Lower leg skin (tissue), 4 donors: ENCODE data around the gene PSORS1C2. TPM values are rescaled to one million over a fixed set of nuclear protein-coding genes. Genes with fewer than 3 reads are reported as not detected.

Experiments
- DNase-seq, 2 donors: peaks; one replicate each; pipeline ENCODE4 v3.0.0-alpha.2; 2019; ENCODE audit warnings: low spot score in 2 of 2
- H3K4me3 ChIP-seq: fragments of 200-600 bp; sonication (generic); 2 replicates; pipeline ENCODE4 v1.5.1; 2017; ENCODE audit warnings: mild to moderate bottlenecking, low read depth; ENCODE audit not compliant: poor library complexity, severe bottlenecking
- CTCF ChIP-seq, 3 donors: fragments of 450-650 bp; IDR thresholded peaks; one replicate each; pipeline ENCODE4 v1.5.1; 2016; ENCODE audit warnings: antibody characterized with exemption in 3 of 3, mild to moderate bottlenecking in 3 of 3, moderate library complexity in 2 of 3
- POLR2A ChIP-seq, 2 donors: fragments of 450-650 bp; IDR thresholded peaks; one replicate each; pipeline ENCODE4 v1.6.1; 2016 to 2017; ENCODE audit warnings: antibody characterized with exemption in 2 of 2, mild to moderate bottlenecking in 1 of 2, moderate library complexity in 1 of 2
- WGBS, 2 donors: methylation state at CpG; one replicate each; pipeline ENCODE4 v1.1.5; 2018; 5-methylcytosine and 5-hydroxymethylcytosine counted together
- intact Hi-C: fragments of 100-400 bp; cut with DNase I; formaldehyde crosslinking; loops from one replicate; pipeline ENCODE4 v1.15.0; 2023; ENCODE audit warnings: low total_unique reads
- total RNA-seq, 4 donors: library from RNA; depleted of rRNA; stranded (reverse); fragments of >200 nt; gene quantifications; one replicate each; pipeline ENCODE4 v1.1.0, GENCODE V29; 2016

Gene PSORS1C2
- total RNA-seq, 4 donors from 2014 or later: 34.8 to 55.5 (median 44.1) TPM

- intact Hi-C loops: no loop called here
- no peak for DNase-seq
- 83% methylated on average over 18 of the region's 18 CpGs for WGBS, 2 donors
- no peak for TF ChIP-seq POLR2A (IDR thresholded peaks at IDR 0.05)
- TF ChIP-seq CTCF (IDR thresholded peaks at IDR 0.05): no peak
- no peak overlapping the region for H3K4me3 ChIP-seq
Observed at GRCh38 chr6:31144296-31144969, 5.6 kb upstream of the PSORS1C2 start.

GRCh38 chr6:31143148-31143547, 4.3 kb upstream of the PSORS1C2 start:
- 51 to 59% methylated on average over 11 of the region's 11 CpGs for WGBS, 2 donors
- DNase-seq: no peak
- TF ChIP-seq POLR2A (IDR thresholded peaks at IDR 0.05): no peak
- TF ChIP-seq CTCF (IDR thresholded peaks at IDR 0.05): no peak
- intact Hi-C loops: no loop called here
- H3K4me3 ChIP-seq: no peak overlapping the region

- no peak for DNase-seq
- H3K4me3 ChIP-seq: no peak overlapping the region
- TF ChIP-seq POLR2A (IDR thresholded peaks at IDR 0.05) (no peak), CTCF (IDR thresholded peaks at IDR 0.05) (no peak)
- intact Hi-C loops: no loop called here
- 20 to 31% methylated on average over 2 of the region's 2 CpGs for WGBS, 2 donors
Observed at GRCh38 chr6:31142361-31142761, 3.5 kb upstream of the PSORS1C2 start.

- H3K4me3 ChIP-seq: no peak overlapping the region
- 88 to 89% methylated on average over 15 of the region's 15 CpGs for WGBS, 2 donors
- TF ChIP-seq CTCF (IDR thresholded peaks at IDR 0.05) (no peak), POLR2A (IDR thresholded peaks at IDR 0.05) (no peak)
- DNase-seq: no peak
- intact Hi-C loops: no loop called here
Observed at GRCh38 chr6:31140643-31141042, 1.8 kb upstream of the PSORS1C2 start.

GRCh38 chr6:31139599-31139998, 733 bp upstream of the PSORS1C2 start:
- H3K4me3 ChIP-seq: no peak overlapping the region
- no peak for TF ChIP-seq POLR2A (IDR thresholded peaks at IDR 0.05)
- TF ChIP-seq CTCF (IDR thresholded peaks at IDR 0.05): no peak
- intact Hi-C loops: loop anchor here (5.0 kb wide), 2 partner anchors 53 to 223 kb away; no protein-coding TSS in a partner anchor
- DNase-seq: no peak
- WGBS, 2 donors: 17 to 31% methylated on average over 4 of the region's 4 CpGs

GRCh38 chr6:31135710-31136109, 3.2 kb downstream of the PSORS1C2 start:
- H3K4me3 ChIP-seq: no peak overlapping the region
- 84 to 91% methylated on average over 10 of the region's 10 CpGs for WGBS, 2 donors
- intact Hi-C loops: loop anchor here (5.0 kb wide), 2 partner anchors 57 to 227 kb away; no protein-coding TSS in a partner anchor
- DNase-seq: no peak
- TF ChIP-seq CTCF (IDR thresholded peaks at IDR 0.05) (no peak), POLR2A (IDR thresholded peaks at IDR 0.05) (no peak)
